Amniotic epithelial cell (primary cell): ENCODE measurements around the gene RBM5.

Experiments used
- DNase-seq: peaks from one replicate; pipeline ENCODE4 v3.0.0-alpha.2; 2010; ENCODE audit warnings: low read depth

Gene RBM5

GRCh38 chr3:50121072-50122032, 32.6 kb downstream of the RBM5 start:
- peak; percentile 69 for DNase-seq

GRCh38 chr3:50122071-50122470, 33.4 kb downstream of the RBM5 start:
- DNase-seq, result no peak

GRCh38 chr3:50122661-50123391, 34.1 kb downstream of the RBM5 start:
- no peak for DNase-seq

GRCh38 chr3:50123394-50124051, 34.8 kb downstream of the RBM5 start:
- DNase-seq, result no peak

- DNase-seq, result no peak
These were observed 35.5 kb downstream of the RBM5 start for GRCh38 chr3:50124052-50124799.

GRCh38 chr3:50124800-50125178, 36.1 kb downstream of the RBM5 start:
- DNase-seq, result no peak

GRCh38 chr3:50125541-50126286, 37.0 kb downstream of the RBM5 start:
- no peak for DNase-seq

GRCh38 chr3:50126287-50127211, 37.8 kb downstream of the RBM5 start:
- DNase-seq, result peak; percentile 71

GRCh38 chr3:50127251-50127691, 38.6 kb downstream of the RBM5 start:
- DNase-seq, result no peak

GRCh38 chr3:50128001-50128400, 39.3 kb downstream of the RBM5 start:
- DNase-seq, result no peak

- no peak for DNase-seq
These were observed 41.7 kb downstream of the RBM5 start for GRCh38 chr3:50130436-50130835.

GRCh38 chr3:50132421-50133282, 43.9 kb downstream of the RBM5 start:
- DNase-seq, result no peak

GRCh38 chr3:50133283-50133615, 44.5 kb downstream of the RBM5 start:
- no peak for DNase-seq

- no peak for DNase-seq
These were observed 45.6 kb downstream of the RBM5 start for GRCh38 chr3:50134367-50134766.

GRCh38 chr3:50135964-50136363, 47.2 kb downstream of the RBM5 start:
- DNase-seq, result no peak

- DNase-seq, result no peak
These were observed 48.1 kb downstream of the RBM5 start for GRCh38 chr3:50136714-50137405.

GRCh38 chr3:50137531-50137930, 48.8 kb downstream of the RBM5 start:
- DNase-seq, result no peak
